Measurements from ENCODE around the gene MORF4L1.

MORF4L1 gene

DNA sequence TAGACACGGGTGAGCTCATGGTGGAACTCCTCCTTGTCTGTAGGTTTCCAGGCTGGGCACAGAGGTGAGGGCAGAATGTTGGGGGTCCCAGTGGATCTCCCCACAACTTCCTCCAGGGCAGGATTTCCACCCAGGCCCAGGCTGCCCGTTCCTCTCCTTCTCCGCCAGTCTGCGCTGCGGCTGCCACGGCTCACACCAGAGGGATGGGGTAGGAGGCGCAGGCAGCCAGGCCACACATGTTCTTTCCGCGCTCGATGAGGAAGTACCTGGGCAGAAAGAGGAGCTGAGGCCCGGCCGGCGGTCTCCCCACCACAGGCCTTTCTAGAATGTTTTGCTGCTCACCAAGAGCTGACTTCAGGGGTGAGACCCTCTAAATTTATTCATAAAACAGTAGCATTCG is 49.2 kb downstream of the MORF4L1 start:
- peak in 1 of 10 donors; percentile 80 for DNase-seq
- intact Hi-C loops (cut with DNase I) = loop anchor here (10.0 kb wide), 1 partner anchor 943 kb away; no protein-coding TSS in a partner anchor

DNA sequence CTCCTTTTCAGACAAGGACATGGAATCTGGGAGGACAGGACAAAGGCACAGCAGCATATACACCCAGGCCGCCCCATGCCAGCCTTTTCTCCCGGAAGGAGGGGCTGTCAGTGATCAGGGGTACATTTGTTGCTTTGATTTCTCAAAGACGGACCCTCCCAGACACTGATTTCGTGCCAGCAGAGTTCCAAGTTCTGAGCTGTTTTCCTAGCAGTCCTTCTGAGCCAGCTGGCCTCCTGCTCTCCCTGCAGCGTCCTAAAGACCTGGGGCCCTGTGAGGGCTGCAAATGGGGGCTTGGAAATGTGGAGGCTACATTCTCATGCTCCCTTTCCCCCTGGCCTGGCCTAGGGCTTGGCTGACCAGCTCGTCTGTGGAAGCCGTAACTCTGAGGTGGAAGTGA is 49.8 kb downstream of the MORF4L1 start:
- peak in 1 of 10 donors; percentile 59 for DNase-seq
- intact Hi-C loops (cut with DNase I) = loop anchor here (10.0 kb wide), 1 partner anchor 942 kb away; no protein-coding TSS in a partner anchor

- intact Hi-C loops (cut with DNase I) = loop anchor here (10.0 kb wide), 1 partner anchor 942 kb away; no protein-coding TSS in a partner anchor
- no peak for DNase-seq
Observed at GRCh38 chr15:78923015-78923414, 50.3 kb downstream of the MORF4L1 start.

- intact Hi-C loops (cut with DNase I) = loop anchor here (10.0 kb wide), 1 partner anchor 941 kb away; no protein-coding TSS in a partner anchor
- peak in 1 of 10 donors; percentile 39 for DNase-seq
Observed at GRCh38 chr15:78923480-78924360, 51.0 kb downstream of the MORF4L1 start.

DNA sequence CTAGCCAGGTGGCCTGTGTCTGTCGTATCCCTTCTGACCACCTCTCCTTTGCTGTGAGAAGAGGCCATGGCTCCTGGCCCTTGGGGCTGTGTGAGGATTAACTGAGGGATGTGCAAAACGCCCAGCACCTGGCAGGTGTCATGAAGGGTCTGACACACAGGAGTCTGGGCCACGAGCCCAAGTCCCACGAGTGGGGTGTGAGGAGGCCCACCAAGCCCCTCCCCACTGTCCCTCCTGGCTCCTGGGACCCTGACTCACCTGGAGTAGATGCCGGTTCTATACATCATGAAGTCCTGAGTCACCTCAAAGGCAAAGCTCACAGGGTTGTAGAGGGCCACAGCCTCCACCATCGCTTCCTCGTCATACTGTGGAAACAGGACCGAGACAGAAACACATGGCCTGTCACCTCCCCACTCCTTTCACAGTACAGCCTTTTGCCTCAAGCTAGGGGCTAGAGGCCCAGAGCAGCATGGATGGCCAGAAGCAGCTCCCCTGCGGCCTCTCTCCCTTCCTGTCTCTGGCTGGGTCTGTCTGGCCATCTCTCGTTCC is 52.5 kb downstream of the MORF4L1 start:
- intact Hi-C loops (cut with DNase I) = loop anchor here (10.0 kb wide), 1 partner anchor 940 kb away; no protein-coding TSS in a partner anchor
- DNase-seq = no peak

DNA sequence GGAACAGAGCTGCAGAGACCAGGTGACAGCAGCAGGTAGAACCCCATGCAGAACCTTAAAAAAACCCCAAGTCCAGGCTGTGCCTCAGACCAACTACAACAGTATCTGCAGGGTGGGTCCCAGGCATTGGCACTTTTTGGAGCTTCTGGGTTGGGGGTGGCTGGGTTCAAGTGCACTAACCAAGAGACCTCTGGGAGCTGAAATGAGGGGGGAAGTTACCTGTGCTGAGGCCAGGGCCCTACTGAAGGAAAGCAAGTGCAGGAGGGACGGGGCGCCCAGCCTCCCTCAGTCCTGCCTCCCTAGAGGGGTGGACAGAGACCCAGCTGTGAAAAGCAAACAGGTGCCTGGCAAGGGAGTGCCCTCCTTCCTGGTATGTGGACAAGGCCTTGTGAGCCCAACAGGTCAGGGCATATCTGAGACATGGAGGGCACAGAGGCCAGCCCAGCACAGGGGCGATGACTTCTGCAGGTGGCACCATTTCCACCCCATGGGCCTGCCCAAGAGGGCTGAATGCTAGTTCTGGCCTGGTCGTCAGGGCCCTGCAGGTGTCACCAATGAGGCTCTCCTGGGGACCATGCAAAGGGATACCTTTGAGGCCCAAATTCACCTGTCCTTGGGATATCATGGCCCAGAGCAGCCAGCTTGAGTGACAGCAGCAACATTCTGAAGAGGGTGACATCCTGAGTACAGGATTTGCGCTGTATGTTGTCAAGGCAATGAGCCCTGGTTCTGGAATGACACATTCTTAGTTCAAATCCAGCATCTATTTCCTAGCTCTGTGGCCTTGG is 53.5 kb downstream of the MORF4L1 start:
- intact Hi-C loops (cut with DNase I) = loop anchor here (10.0 kb wide), 1 partner anchor 939 kb away; no protein-coding TSS in a partner anchor
- DNase-seq = no peak

DNA sequence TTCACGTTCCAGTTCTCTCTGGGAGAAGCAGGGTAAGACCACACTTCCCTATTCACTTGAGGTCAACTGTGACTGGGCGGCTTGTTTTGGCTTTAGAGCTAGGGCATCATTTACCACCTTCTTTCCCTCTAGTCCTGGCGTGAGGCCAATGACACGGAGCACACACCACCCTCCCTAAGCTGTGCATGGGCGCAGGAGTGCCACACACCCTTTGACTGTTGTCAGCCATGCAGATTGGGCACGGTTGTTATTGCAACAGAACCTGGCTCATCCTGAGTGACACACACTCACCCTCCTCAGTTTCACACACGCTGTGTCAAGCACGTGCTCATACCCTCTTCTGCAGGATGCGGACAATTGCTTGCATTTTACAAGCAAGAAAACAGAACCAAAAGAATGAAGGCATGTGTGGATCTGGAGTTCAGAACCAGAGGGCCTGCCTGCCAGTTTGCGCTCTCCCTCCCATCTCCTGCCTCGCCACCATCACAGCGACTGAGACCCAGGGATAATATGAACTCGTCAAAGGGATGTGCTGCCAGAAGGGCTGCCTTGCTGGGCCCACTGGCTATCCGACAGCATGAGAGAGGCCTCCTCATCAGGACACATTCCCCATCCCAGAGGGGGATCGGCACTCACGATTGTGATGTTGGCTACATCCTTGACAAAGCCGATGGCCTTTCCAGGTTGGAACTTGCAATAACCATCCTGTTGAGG is 54.5 kb downstream of the MORF4L1 start:
- intact Hi-C loops (cut with DNase I) = loop anchor here (10.0 kb wide), 1 partner anchor 938 kb away; no protein-coding TSS in a partner anchor
- DNase-seq = peak in 1 of 10 donors; percentile 79

- DNase-seq = peak in 1 of 10 donors; percentile 51
- intact Hi-C loops (cut with DNase I) = loop anchor here (10.0 kb wide), 1 partner anchor 937 kb away; no protein-coding TSS in a partner anchor
Observed at GRCh38 chr15:78928176-78928575, 55.5 kb downstream of the MORF4L1 start.

DNA sequence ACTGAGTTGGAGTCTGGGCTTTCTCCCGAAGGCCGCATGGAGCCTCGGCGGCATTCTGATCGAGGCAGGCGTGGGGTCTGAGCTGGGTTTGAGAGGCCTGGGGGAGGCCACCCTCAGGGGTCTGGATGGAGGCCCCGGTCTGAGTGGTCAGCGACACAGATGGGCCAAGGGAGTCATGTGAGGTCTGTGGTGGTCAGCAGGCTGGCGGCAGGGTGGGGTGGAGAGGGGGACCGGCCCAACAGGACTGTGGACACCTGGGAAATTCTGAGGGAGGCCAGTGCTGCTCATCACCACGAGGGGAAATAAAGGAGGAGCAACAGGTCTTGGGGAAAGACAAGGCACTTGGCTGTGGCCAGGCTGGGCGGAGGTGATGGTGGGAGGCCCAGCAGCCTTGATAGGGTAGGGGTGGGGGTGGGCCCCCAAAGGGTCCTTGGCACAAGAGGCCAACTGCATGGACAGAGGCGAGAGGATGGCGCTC is 56.0 kb downstream of the MORF4L1 start:
- intact Hi-C loops (cut with DNase I) = loop anchor here (10.0 kb wide), 1 partner anchor 936 kb away; no protein-coding TSS in a partner anchor
- peak in 1 of 10 donors; percentile 65 for DNase-seq

- intact Hi-C loops (cut with DNase I) = loop anchor here (10.0 kb wide), 1 partner anchor 935 kb away; no protein-coding TSS in a partner anchor
- DNase-seq = peak in 1 of 10 donors; percentile 61
Observed at GRCh38 chr15:78929536-78930264, 57.0 kb downstream of the MORF4L1 start.

- intact Hi-C loops (cut with DNase I) = no loop called here
- DNase-seq = peak in 1 of 10 donors; percentile 53
Observed at GRCh38 chr15:78930577-78931388, 58.1 kb downstream of the MORF4L1 start.

- DNase-seq = peak in 1 of 10 donors; percentile 71
- intact Hi-C loops (cut with DNase I) = no loop called here
Observed at GRCh38 chr15:78931439-78932257, 59.0 kb downstream of the MORF4L1 start.

DNA sequence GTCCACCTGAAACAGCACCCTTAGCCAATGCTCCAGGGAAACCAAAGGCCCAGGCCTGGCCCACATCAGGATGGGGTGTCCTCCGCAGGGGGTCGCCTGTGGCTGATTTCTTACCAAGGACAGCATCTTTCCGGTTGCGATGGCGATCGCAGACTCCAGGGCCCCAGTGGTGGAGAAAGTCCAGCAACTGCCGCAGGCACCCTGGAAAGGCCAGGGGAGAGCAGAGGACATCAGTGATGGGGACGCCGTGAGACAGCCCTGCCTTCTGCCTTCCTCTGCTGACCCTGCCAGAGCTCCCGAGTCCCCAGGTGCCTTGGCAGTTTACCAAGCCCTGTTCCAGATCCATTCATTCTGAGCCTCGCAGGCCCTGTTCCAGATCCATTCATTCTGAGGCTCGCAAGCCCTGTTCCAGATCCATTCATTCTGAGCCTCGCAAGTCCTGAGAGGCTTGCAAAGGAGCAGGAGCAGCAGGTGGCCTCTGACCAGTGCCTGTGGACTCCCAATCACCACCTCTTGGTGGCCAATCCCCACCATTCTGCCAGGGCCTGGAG is 59.6 kb downstream of the MORF4L1 start:
- DNase-seq = peak in 1 of 10 donors; percentile 63
- intact Hi-C loops (cut with DNase I) = no loop called here

- intact Hi-C loops (cut with DNase I) = no loop called here
Observed at GRCh38 chr15:78933187-78933822, 60.6 kb downstream of the MORF4L1 start.

DNA sequence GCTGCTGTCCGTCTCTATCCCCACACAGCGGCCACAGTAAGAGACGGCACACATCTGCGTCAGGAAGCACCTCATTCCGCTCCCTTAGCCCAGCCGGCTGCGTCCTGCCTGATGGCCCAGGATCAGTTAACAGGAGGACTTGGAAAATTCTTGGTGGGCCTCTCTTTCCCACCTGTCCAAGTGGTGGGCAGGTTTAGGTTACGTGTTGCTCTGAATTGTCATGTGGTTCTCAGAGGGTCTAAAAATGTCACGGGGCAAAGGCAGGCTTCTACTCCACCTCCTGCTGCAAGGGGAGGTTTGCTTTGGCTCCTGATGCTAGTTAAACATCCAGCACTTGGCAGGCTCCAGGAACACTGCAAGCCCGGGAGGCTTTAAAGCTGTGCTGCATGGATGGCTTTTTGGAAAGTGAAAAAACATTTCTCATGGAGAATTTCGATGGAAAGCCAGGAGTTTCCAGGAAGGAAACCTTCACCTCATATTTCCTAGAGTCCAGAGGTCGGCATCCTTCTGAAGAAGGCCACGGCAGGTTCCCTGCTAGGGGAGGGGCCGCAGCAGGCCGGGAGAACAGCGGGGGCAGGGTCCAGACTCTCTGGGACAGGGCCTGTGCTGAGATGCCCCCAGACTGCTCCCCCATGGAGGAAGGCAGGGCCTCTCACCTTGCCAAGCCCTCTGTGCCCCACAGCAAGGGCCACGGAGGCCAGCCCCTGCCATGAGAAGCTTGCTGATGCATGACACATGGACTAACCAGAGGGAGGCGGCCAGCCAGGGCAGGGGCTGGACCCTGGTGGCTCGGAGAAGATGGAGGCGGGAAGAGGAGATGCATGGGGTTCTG is 61.3 kb downstream of the MORF4L1 start:
- peak in 2 of 10 donors; percentile 33 to 77 for DNase-seq
- intact Hi-C loops (cut with DNase I) = no loop called here

More at GRCh38 chr15:78933187-78933822, 60.6 kb downstream of the MORF4L1 start:
- DNase-seq = peak in 2 of 10 donors; percentile 37 to 63

All from posterior cingulate gyrus (tissue), 11 donors.